GM19023 (cell line): ENCODE results near the gene HRH3.

ENCODE experiments used
- ATAC-seq: cut with Tn5 transposase; IDR thresholded peaks from one replicate; pipeline ENCODE4 v1.9.1; 2021; ENCODE audit warnings: mild to moderate bottlenecking, moderate library complexity; ENCODE audit not compliant: unreplicated experiment

Gene HRH3

DNA sequence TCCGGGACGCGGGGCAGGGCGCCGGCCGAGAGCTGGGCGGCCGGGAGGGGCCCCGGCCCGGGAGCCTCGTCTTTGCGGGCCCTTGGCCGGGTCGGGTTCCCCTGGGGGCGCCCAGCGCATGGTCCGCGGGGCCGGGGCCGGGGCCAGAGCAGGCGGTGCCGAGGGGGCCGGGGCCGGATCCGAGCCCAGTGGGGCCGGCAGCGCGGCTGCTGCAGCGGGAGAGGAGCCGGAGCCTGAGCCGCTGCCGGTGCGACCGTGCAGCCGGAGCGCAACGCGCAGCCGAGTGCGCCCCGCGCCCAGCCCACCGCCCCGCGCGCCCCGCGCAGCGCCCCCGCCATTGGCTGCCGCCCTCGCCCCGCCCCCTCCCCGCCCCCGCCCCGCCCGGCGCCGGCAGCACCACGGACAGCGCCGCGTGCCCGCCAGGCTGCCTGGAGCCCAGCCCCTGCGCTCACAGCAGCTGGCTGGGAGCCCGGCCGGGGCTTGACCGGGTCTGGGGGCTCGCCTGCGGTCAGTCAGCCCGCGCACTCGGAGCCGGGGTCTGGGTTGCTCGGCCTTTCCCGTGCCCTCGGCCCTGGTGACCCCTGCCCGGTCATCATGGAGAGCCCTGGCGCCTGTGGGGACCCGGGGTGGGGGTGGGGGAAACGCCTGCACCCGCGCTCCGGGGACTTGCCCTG is at the start of gene HRH3:
Gene HRH3, minus strand, starts transcription at position 287 of the 674 bp plus-strand sequence. CDS start 308 bp downstream, outside the sequence.
- ATAC-seq = no peak

DNA sequence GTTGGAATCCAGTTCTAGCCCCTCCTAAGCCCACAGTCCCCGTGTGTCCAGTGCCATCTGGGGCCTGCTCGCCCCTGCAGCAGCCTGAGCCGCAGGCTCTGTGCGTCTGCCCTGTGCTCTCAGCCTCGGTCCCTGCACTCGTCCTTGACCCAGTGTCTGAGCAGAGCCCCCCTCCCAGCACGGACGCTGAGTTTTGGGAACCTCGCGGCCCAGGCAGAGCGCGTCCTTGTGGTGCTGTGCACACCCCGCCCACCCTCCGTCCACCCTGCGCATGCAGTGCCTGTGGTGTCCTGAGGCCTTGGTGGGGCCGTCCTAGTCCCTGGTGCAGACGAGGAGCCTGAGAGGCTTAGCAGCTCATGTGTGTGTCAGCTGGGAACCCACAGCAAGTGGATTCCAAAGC is 49.8 kb upstream of the HRH3 start:
- ATAC-seq = no peak

DNA sequence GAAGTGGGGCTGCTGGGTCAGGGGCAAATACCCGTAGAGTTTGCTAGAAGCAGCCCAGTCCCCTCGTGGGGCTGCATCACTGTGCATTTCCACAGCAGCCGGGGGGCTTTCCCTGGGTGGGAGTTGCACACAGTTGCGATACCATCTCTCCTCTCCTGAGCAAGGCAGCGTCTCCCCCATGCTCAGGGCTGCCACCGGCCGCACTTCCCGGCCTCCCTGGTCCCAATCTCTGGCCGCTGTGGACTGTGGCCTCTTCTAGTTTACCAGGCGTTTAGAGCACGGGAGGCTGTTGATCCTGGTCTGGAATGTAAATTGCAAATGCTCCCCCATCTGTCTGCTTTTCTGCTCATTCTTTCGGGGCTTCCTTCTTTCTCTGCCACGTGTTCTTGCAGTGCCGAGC is 49.3 kb upstream of the HRH3 start:
- no peak for ATAC-seq

DNA sequence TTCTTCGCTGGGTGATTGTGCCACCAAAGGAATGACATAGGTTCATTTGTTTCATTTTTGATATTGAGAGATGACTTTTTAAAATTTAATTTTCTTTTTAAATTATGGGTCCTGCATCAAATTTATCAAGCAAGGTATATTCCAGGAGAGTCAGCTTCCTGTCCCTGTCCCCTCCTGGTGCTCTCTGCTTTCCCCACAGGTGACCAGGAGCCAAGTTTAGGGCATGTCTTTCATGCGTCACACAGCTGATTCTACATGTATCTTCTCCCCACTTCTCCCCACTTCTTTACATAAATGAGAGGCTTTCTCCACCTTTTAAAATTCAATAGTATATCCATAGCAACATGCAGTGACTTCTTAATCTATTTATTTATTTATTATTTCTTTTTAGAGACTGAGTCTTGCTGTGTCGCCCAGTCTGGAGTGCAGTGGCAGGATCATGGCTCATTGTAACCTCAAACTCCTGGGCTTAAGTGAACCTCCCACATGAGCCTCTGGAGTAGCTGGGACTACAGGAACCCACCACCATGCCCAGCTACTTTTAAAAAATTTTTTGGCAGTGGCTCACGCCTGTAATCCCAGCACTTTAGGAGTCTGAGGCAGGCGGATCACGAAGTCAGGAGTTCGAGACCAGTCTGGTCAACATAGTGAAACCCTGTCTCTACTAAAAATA is 48.3 kb upstream of the HRH3 start:
- no peak for ATAC-seq

DNA sequence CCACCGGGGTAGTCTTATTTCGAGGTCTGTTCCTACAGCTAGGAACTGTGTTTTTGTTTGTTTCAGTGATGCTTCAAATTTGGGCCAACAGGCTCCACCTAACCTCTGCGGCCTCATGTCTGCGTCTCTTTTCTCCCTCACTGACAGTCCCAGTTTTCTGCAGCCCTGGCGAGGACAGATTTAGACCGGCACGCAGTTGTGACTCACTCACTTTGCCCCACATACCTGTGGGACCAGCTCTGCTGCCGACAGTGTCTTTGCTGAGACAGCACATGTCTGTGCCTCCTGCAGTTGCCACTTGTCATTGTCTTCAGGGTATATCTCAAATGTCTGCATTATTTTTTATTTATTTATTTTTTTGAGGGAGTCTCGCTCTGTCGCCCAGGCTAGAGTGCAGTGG is 47.5 kb upstream of the HRH3 start:
- no peak for ATAC-seq

DNA sequence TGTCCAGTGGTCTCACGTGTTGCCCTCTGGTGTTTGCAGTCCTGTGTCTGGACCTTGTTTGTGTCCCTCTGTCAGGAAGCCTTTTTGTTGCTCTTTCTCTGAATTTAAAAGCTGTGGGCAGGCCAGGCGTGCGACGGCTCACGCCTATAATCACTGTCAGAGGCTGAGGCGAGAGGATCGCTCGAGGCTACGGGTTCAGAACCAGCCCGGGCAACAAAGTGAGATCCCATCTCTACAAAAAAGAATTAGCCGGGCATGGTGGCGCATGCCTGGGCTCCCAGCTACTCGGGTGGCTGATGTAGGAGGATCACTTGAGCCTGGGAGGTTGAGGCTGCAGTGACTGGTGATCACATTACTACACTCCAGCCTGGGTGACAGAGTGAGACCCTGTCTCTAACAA is 46.8 kb upstream of the HRH3 start:
- no peak for ATAC-seq

DNA sequence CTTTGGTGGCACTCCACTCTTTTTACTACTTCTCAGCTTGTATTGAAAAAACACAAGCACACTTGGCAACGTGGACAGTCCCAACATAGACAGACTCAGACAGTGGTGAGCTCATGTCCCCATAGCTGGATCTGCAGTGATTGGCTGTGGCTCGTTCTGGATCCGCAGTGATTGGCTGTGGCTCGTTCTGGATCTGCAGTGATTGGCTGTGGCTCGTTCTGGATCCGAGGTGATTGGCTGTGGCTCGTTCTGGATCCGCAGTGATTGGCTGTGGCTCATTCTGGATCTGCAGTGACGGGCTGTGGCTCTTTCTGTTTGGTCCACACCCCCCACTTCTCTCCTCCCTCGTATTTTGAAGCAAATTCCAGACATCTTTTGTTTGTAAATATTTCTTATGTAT is 46.3 kb upstream of the HRH3 start:
- ATAC-seq = no peak

DNA sequence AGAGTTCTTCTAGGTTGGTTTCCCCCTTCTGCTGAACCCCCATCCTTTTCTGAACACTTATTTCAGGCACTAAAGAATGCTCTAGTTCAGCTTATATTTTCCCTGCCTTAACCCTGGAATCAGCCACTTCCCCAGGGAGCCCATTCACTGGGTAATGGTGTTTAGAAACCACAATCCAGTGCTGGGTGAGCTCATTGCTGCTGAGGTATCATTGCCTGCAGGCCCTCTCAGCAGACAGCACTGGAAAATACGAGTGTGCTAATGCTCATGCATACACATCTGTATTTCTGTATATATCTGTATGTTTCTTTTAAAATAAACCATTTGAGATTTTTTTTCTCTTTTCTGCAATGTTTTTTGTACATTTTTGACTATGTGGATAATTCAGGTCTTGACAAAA is 45.3 kb upstream of the HRH3 start:
- ATAC-seq = no peak

DNA sequence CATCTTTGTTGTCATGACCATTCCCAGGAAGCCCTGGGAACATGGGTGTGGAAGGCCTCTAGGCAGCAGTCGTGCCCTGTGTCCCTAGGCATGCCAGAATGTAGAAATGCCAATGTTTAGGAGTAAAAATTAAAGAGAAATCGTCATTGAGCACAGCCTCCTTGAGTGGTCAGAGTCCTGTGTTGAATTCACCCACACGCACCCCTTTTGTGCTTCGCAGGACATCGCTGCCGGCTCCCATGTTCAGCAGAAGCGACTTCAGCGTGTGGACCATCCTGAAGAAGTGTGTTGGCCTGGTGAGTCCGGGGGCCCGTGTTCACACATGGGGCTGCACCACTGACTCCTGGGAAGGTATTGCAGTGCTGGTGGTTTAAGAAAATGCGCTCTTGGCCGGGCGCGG is 43.3 kb upstream of the HRH3 start:
- ATAC-seq = no peak

DNA sequence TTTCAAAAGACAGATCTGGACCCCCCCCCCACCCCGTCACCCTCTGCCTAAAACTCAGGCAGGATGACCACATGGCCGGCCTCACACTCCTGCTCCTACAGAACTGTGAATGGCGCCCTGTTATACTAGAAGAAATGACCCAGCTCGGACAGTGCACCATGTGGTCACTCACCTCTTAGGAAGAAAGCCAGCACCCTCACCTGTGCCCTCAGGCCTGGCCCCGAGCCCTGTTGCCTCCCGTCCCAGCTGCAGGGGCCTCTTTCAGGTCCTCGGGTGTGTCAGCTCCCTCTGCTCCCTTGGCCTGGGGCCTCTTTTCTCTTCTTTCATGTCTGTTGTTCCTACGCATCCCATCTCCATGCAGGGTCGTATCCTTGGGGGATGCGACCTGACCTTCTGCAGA is 42.0 kb upstream of the HRH3 start:
- no peak for ATAC-seq

DNA sequence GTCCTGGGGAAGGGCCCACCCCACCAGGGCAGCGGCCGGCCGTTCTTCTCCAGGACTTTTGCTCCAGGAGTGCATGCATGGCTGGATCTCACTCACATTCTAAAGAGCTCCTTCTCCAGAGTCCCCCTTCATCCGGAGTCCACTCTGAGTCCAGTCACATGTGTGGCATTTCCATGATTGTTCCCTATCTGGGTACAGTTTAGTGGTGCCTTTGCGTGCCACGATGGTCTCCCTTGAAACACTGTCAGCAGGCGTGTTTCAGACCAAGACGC is 39.2 kb upstream of the HRH3 start:
- ATAC-seq = no peak

DNA sequence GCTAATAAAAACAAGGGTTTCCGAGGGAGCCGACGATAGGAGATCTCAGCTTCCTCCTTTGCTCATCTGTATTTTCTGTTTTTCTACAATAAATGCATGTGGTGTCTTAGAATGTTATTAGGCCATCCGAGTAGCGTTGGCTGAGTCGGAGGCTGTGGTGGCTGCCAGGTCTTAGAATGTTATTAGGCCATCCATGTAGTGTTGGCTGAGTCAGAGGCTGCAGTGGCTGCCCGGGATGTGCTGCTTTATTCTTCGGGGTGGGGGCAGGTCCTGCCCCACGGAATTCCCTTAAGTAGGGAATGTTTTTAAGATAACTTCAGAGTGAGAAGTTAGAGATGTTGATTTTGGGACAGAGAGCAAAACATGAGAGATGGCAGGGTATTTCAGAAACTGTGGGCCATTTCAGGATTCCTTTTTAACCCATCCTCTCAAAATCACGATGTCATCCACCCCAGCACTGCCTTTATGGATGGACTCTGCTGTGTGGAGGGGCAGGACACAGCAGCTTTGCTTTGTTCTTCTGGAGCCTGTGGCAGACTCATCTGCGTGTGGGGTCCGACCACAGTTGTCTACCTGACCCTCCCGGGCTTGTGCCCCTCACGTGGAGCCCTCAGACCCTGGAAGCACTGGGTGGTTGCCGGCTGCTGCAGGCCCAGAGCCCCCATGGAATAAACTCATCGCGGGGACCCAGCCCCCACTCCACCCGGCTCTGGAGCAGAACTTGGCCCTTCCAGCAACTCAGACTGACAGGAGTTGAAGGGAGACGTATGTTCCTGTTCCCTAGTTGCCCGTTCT is 38.6 kb upstream of the HRH3 start:
- no peak for ATAC-seq

DNA sequence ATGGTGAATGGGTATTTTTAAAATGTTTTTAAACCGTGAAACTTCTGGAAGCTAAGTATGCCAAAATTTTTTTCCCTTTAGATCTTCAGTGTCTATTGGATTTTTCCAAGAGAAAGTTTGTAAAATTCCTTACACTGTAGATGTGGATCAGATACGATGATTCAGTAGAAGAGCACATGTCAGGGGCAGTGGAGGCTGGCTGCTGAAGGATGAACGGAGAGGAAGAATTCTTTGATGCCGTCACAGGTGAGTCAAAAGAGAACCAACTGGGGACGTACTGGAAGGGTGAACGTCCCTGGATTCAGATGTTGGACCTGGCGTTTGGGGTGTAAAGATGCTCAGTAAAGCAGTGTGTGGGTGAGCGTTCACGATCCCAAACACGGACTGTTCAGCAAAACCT is 35.9 kb upstream of the HRH3 start:
- ATAC-seq = no peak

DNA sequence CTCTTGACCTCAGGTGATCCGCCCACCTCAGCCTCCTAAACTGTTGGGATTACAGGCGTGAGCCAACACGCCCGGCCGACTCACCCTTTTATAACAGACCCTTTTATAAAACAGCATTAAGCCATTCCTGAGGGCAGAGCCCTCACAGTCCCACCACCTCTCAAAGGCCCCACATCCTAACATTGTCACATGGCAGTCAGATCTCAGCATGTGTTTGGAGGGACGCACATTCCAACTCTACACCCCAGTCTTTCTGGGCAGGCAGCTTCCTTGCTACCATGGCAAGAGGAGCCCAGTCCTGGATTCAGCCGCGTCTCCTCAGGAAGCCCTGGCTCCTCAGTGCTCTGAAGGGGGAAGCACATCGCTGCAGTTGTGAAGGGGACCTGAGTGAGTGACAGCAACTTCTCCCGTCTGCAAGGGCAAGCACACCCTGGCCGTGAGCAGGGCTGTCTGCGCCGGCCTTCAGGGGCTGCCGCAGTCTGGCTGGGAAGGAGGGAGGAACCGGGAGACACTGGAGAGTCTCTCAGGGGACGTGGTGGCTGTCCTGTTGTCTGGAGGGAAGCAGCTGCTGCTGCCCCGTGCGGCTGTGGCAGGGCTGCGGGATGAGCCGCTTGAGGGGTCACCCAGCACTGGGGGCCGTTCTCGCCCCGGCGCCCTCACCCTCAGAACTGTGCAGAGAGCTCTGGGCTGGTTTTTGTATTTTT is 34.1 kb upstream of the HRH3 start:
- ATAC-seq = no peak

DNA sequence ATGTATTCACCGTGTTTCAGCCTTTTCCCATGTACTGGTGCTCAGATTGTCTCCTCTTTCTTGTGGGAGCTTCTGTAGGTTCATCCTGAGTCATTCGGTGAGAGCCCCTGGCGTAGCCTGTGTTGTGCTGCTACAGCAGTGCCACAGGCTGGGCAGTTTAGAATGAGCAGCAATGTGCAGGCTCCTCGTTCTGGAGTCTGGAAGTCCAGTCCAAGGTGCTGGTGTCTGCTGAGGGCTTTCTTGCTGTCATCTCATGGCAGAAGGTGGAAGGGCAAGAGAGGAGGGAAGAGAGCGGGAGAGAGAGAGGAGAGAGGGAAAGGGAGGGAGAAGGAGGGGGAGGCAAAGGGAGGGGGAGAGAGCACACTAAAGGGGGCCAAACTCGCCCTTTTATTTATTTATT is 33.3 kb upstream of the HRH3 start:
- ATAC-seq = no peak

DNA sequence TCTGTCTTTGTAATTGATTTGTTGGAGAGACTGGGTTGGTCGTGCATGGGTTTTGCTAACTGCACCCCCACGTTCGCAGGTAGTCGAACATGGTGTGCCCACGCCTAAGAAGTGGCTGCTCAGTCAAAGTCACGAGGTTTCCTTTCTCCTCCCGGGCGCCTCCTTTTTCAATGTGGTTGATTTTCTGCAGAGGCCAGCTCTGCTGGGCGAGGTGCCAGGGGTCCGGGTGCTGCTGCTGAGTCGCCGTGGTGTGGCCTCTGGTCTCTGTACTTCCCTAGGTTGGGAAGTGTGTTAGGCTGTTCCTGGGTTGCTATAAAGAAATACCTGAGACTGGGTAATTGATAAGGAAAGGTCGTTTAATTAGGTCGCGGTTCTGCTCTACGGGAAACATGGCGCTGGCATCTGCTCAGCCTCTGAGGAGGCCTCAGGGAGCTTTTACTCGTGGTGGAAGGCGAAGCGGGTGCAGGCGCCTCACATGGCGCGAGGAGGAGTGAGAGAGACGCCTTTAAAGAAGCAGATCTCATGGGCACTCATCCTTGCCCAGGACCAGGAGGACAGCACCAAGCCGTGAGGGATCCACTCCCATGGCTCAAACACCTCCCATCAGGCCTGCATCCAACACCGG is 32.4 kb upstream of the HRH3 start:
- no peak for ATAC-seq

DNA sequence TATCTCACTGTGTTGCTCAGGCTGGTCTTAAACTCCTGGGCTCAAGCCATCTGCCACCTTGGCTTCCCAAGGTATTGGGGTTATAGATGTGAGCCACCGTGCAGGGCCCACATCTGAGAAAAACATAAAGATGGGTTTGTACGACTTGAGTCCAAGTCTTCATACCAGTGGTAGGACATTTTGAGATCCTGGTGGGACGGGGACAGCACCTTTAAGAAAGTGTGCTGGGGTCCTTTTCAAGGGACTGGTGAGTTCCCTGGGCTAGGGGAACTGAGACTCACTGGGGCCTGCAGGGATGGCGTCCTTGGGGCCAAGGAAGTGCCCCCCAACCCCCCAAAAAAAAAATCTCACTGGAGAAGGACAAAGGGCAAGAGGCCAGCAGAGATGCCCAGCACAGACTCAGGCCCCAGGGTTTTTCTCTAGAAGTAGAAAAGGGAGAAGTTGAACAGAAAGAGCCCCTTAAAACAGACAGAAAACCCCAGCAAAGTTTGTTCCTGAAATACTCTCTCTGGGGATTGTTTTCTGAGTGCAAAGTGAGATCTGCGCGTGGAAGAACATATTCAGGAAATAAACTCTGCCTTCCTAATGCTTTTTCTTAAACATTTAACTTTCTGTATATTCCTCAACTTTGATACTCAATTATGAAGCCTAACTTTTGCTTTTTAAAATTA is 28.9 kb upstream of the HRH3 start:
- ATAC-seq = no peak

DNA sequence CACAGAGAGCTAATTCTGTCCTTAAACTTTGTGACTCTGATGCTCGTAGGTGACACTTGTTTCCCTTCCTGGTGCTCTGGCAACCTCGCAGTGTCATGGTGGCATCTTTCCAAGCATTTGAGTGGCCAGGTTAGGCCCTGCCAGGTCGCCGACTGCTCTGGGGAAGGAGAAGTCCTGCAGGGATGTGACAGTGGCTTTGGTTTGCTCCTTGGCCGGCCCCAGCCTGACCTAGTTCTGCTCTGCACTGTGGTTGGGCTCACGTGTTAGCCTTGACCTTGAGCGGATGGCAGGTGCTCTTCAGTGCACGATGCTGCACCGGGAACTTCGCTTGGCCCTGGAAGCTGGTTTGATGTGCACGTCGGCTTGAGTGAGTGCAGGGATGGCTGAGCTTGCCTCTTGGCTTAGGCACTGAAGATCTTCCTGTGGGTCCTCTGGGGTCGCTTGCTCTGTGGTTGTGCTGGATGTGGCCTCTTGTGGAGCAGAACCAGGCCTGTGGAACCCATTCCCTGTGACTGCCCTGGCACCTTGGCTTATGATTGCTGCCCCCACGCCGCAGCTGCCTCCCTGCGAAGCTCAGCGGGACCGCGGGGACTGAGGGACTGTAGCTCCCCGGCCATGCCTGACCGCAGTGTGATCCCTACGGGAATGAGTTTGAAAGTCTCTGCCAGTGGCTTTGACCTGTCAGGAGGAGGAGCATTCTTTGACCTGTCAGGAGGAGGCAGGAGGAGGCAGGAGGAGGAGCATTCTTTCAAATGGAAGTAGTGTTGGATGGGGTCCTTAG is 27.0 kb upstream of the HRH3 start:
- ATAC-seq = no peak

DNA sequence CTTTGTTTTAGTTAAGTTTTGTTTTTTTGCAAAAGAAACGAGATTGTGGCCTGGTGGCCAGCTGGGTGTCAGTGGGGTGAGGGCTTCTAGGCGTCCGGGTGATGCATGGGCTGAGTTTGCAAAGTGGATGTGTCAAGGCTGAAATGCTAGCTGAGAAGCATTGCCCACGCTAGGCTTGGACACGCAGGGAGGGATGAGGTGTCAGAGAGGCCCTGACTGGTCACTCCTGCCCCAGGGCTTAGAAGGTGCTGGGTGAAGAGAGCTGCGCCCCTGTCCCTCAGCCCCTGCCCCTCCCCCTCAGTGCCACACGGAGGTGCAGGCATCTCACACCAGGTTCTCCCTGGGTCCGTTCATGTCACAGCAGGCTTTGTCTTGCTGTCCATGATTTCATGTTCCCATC is 26.4 kb upstream of the HRH3 start:
- ATAC-seq = no peak

DNA sequence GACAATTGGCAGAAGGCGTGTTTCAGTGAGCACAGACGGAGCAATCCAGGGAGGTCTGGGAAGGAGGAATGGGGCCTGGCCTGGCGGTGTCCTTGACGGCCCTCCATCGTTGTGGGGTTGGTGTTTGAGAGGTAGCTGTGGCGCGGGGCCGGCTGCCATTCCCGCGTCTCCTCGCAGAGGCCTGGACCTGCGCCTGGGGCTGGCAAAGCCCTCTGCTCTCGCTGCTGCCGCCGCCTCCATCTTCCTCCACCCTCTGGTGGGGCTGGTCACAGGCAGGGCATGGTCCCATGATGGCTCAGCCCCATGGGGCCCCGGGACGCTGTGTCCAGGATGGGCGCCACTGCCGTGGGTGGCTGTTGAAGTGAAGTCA is 25.8 kb upstream of the HRH3 start:
- no peak for ATAC-seq
